Left ventricle myocardium inferior (tissue), 1 donor: ENCODE data around the gene CRTAP. TPM values are rescaled to one million over a fixed set of nuclear protein-coding genes. Genes with fewer than 3 reads are reported as not detected.
"Not testable (repeated sequence)": the region's sequence is repeated elsewhere in the genome, so short reads cannot be mapped to it uniquely, and the experiment has no call there.

Source experiments
- DNase-seq: peaks from one replicate; pipeline ENCODE4 v3.0.0-alpha.2; 2020
- H3K27ac ChIP-seq: fragments of 200-600 bp; replicated peaks from 2 replicates; pipeline ENCODE4 v1.8.0; 2021
- H3K27me3 ChIP-seq: fragments of 200-600 bp; 2 replicates; pipeline ENCODE4 v1.8.0; 2021; ENCODE audit warnings: low read depth
- H3K36me3 ChIP-seq: fragments of 200-600 bp; 2 replicates; pipeline ENCODE4 v1.8.0; 2021
- H3K4me1 ChIP-seq: fragments of 200-600 bp; 2 replicates; pipeline ENCODE4 v1.8.0; 2021
- H3K4me3 ChIP-seq: fragments of 200-600 bp; 2 replicates; pipeline ENCODE4 v1.8.0; 2021; ENCODE audit warnings: mild to moderate bottlenecking, moderate library complexity
- H3K9me3 ChIP-seq: fragments of 200-600 bp; replicated peaks from 2 replicates; pipeline ENCODE4 v1.8.0; 2021
- CTCF ChIP-seq: fragments of 200-600 bp; IDR thresholded peaks from 2 replicates; pipeline ENCODE4 v1.8.0; 2021; ENCODE audit warnings: antibody characterized with exemption, mild to moderate bottlenecking, borderline replicate concordance
- intact Hi-C: fragments of 100-400 bp; cut with micrococcal nuclease; formaldehyde crosslinking; loops from one replicate; pipeline ENCODE4 v1.11.0; 2022
- long read RNA-seq: library from polyadenylated mRNA; unstranded; transcript quantifications from one replicate; pipeline ENCODE4 v2.0.0, GENCODE V29; 2021
- total RNA-seq: library from RNA; stranded (reverse); fragmentation: NEBNext Ultra II Directional; extraction: Animal tissue kit (Norgen Biotek cat#: 25700); gene quantifications from one replicate; pipeline ENCODE4 v1.2.1, GENCODE V29; 2021
- donor health status: DM: no; HTN: yes; CAD: no; lungs with severe emphysema.

The CRTAP gene
- total RNA-seq, result 95.1 TPM
- long read RNA-seq, full-length matches to known transcripts, result 88 of 118 reads
- long read RNA-seq, partial matches to known transcripts, result 26 of 118 reads
- long read RNA-seq, other reads (novel, unspliced or antisense), result 4 of 118 reads

- intact Hi-C loops, result no loop called here
- peak within 1 kb of the TSS; percentile 99 for H3K27ac ChIP-seq
- no peaks in the 10 kb centered on the region for H3K9me3 ChIP-seq
- H3K36me3 ChIP-seq, result no peaks in the 10 kb centered on the region
- H3K4me3 ChIP-seq, result peak within 1 kb of the TSS; percentile 86
- no peaks in the 10 kb centered on the region for H3K27me3 ChIP-seq
- DNase-seq, result peak; percentile 98
- TF ChIP-seq CTCF, result peak; percentile 30
- peaks cover 41% of the 10 kb centered on the region for H3K4me1 ChIP-seq
Observed at GRCh38 chr3:33113772-33114621, at the start of gene CRTAP. Gene CRTAP (plus strand): TSS chr3:33114014. CDS start chr3:33114078, 64 bp downstream.

GRCh38 chr3:33064929-33065328, 48.9 kb upstream of the CRTAP start:
- TF ChIP-seq CTCF, result peak; percentile 11
- Histone ChIP-seq H3K36me3 (peaks cover 90% of the 10 kb centered on the region), H3K4me3 (no peak overlapping the region), H3K27me3 (no peaks in the 10 kb centered on the region), H3K27ac (no peak overlapping the region), H3K4me1 (no peaks in the 10 kb centered on the region), H3K9me3 (no peaks in the 10 kb centered on the region)
- intact Hi-C loops, result no loop called here
- no peak for DNase-seq

- intact Hi-C loops, result no loop called here
- no peaks in the 10 kb centered on the region for H3K4me1 ChIP-seq
- H3K27ac ChIP-seq, result no peak overlapping the region
- H3K9me3 ChIP-seq, result no peaks in the 10 kb centered on the region
- TF ChIP-seq CTCF, result no peak
- peaks cover 76% of the 10 kb centered on the region for H3K36me3 ChIP-seq
- H3K4me3 ChIP-seq, result no peak overlapping the region
- no peak for DNase-seq
- no peaks in the 10 kb centered on the region for H3K27me3 ChIP-seq
Observed at GRCh38 chr3:33067484-33067883, 46.3 kb upstream of the CRTAP start.

GRCh38 chr3:33069862-33070261, 44.0 kb upstream of the CRTAP start:
- intact Hi-C loops, DNase-seq: not testable (repeated sequence)
- H3K36me3 ChIP-seq, result peaks cover 59% of the 10 kb centered on the region

GRCh38 chr3:33071181-33071580, 42.6 kb upstream of the CRTAP start:
- intact Hi-C loops, result no loop called here
- TF ChIP-seq CTCF, result no peak

More at GRCh38 chr3:33069862-33070261, 44.0 kb upstream of the CRTAP start:
- H3K27ac ChIP-seq, H3K27me3 ChIP-seq, H3K4me3 ChIP-seq, H3K9me3 ChIP-seq, H3K4me1 ChIP-seq: not testable (repeated sequence)

GRCh38 chr3:33071946-33072345, 41.9 kb upstream of the CRTAP start:
- no peak for TF ChIP-seq CTCF
- Histone ChIP-seq H3K9me3 (no peaks in the 10 kb centered on the region), H3K4me3 (no peak overlapping the region), H3K27me3 (no peaks in the 10 kb centered on the region), H3K27ac (no peak overlapping the region), H3K4me1 (no peaks in the 10 kb centered on the region), H3K36me3 (peaks cover 44% of the 10 kb centered on the region)
- no peak for DNase-seq
- intact Hi-C loops, result no loop called here

More at GRCh38 chr3:33071181-33071580, 42.6 kb upstream of the CRTAP start:
- no peak for DNase-seq
- Histone ChIP-seq H3K27ac (no peak overlapping the region), H3K9me3 (no peaks in the 10 kb centered on the region), H3K36me3 (peaks cover 49% of the 10 kb centered on the region), H3K4me1 (no peaks in the 10 kb centered on the region), H3K27me3 (no peaks in the 10 kb centered on the region), H3K4me3 (no peak overlapping the region)
